Inflammatory macrophage treated with lipopolysaccharide for 4 hours (primary cell): ENCODE results near the gene RASSF7.
A peak's percentile ranks its signal among the peaks of the same experiment; 100 is the strongest.

ENCODE experiments used
- DNase-seq: peaks from one replicate; pipeline ENCODE4 v3.0.0-alpha.2; 2020

Gene RASSF7

GRCh38 chr11:587546-587945, 26.8 kb downstream of the RASSF7 start:
- no peak for DNase-seq

- DNase-seq = peak; percentile 95
Measured at GRCh38 chr11:587978-588380, 27.2 kb downstream of the RASSF7 start.

GRCh38 chr11:589798-590197, 29.0 kb downstream of the RASSF7 start:
- DNase-seq = no peak

GRCh38 chr11:590997-591396, 30.2 kb downstream of the RASSF7 start:
- DNase-seq = no peak

GRCh38 chr11:592501-592900, 31.7 kb downstream of the RASSF7 start:
- no peak for DNase-seq

GRCh38 chr11:592918-593317, 32.1 kb downstream of the RASSF7 start:
- no peak for DNase-seq

GRCh38 chr11:593347-593746, 32.6 kb downstream of the RASSF7 start:
- DNase-seq = no peak

- no peak for DNase-seq
Measured at GRCh38 chr11:595400-595799, 34.6 kb downstream of the RASSF7 start.

- DNase-seq = no peak
Measured at GRCh38 chr11:596374-596773, 35.6 kb downstream of the RASSF7 start.

GRCh38 chr11:597166-597725, 36.5 kb downstream of the RASSF7 start:
- DNase-seq = no peak

- DNase-seq = no peak
Measured at GRCh38 chr11:598005-598680, 37.4 kb downstream of the RASSF7 start.

GRCh38 chr11:601573-602245, 40.9 kb downstream of the RASSF7 start:
- DNase-seq = no peak

GRCh38 chr11:603154-603553, 42.4 kb downstream of the RASSF7 start:
- no peak for DNase-seq

GRCh38 chr11:605286-606129, 44.7 kb downstream of the RASSF7 start:
- DNase-seq = no peak

- no peak for DNase-seq
Measured at GRCh38 chr11:606245-606644, 45.5 kb downstream of the RASSF7 start.

- DNase-seq = no peak
Measured at GRCh38 chr11:607020-607780, 46.4 kb downstream of the RASSF7 start.

- DNase-seq = no peak
Measured at GRCh38 chr11:607971-608659, 47.3 kb downstream of the RASSF7 start.

GRCh38 chr11:608791-609251, 48.1 kb downstream of the RASSF7 start:
- DNase-seq = no peak

- no peak for DNase-seq
Measured at GRCh38 chr11:609341-609811, 48.6 kb downstream of the RASSF7 start.

- no peak for DNase-seq
Measured at GRCh38 chr11:610146-610801, 49.5 kb downstream of the RASSF7 start.
